GM18502 (cell line): ENCODE results near the gene CST11.
"Not testable (repeated sequence)": the region's sequence is repeated elsewhere in the genome, so short reads cannot be mapped to it uniquely, and the experiment has no call there.

Experiments
- ATAC-seq: cut with Tn5 transposase; IDR thresholded peaks from one replicate; pipeline ENCODE4 v1.9.1; 2021; ENCODE audit warnings: mild to moderate bottlenecking; ENCODE audit not compliant: unreplicated experiment, poor library complexity

Gene CST11

DNA sequence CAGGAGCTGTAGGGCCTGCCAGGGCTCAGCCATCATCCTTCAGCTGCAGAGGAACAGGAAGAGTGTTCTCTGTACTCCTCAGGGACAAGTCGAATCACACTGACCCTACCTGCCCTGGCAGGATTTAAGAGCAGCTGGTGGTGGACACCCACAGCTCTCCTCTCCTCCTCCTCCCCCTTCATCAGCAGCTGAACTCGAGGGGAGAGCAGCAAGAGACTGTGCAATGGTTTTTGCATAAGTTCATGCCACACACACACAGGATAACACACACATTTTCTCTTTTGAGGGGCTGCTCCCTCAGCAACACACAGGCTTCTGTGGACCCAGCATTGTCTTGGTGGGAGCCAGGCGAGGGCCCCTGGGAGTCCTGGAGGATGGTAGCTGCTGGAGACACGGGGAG is at the start of gene CST11:
Gene CST11, minus strand, starts transcription at position 101 of the 400 bp plus-strand sequence. Its CDS starts 65 bp downstream, at position 36.
- no peak for ATAC-seq

DNA sequence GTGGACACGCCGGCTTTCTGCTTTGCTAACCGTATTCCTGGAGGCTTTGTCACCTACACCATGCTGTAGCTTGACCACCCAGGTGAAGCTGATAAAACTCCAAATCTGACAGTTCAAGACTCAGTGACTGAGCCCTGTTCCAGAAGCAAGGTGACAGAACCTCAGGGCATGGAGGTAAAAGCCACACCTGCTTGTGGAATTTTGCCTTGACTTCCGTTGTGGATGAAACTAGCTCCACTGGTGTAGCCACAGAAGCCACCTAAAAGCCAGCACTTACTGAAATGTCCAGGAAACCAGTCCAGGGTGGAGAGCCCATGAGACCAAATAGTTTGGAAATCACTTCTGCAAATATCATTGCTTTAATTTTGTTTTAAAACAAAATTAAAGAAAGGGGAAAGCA is 49.2 kb upstream of the CST11 start:
- no peak for ATAC-seq

- no peak for ATAC-seq
Observed at GRCh38 chr20:23497536-23497935, 44.9 kb upstream of the CST11 start.

- no peak for ATAC-seq
Observed at GRCh38 chr20:23493172-23493772, 40.6 kb upstream of the CST11 start.

DNA sequence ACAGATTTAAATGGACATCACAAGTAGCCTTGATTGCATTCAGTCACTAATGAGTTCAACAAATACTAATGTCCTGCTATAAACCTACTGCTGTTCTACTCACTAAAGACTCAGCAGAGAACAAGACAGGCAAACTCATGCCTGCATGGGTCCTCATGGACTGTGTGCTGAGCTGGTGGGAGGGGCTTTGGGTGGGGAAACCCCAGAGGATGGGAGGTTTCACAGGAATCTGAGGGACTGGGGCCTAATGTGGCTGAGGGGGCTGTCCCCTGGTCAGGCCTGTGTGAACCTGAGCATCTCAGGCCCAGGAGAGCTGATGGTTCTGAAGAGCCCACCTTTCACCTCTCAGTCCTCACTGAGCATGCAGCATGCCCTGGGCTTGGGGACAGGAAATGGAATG is 39.6 kb upstream of the CST11 start:
- ATAC-seq: no peak

DNA sequence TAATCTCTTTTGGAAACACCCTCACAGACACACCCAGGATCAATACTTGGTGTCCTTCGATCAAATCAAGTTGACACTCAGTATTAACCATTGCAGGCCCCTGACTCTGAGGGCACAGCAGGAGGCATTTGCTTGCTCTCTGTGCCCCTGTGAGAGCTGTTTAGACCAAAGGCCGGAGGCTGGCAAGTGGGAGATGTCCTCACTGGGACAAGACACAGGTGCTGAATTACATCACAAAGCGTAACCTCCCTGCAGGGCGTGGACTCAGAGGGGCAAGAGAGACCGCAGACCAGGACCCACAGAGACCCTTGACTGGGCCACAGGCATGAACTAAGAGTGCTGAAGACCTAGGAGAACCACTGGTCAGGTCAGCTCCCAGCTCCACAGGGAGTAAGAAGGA is 38.1 kb upstream of the CST11 start, which contains the start of gene CST8:
Gene CST8, plus strand, starts transcription at position 301 of the 400 bp plus-strand sequence. CDS start 551 bp downstream, outside the sequence.
- no peak for ATAC-seq

DNA sequence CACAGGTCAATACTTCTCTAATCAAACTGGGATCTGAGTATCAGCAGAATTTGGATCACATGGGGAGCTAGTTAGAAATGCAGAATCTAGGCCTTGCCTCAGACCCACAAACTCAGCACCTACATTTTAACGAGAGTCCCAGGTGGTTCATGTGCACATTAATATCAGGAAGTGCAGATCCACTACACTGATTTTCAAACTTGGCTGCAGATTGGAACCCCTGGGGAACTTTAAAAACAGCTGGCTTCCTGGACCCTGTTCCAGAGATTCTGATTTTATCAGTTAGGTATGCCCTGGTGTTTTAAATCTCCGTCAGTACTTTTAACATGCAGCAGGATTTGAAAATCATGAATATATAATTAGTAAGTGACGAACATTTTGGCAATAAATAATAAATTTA is 36.3 kb upstream of the CST11 start:
- no peak for ATAC-seq

- no peak for ATAC-seq
Observed at GRCh38 chr20:23488470-23488869, 35.8 kb upstream of the CST11 start.

GRCh38 chr20:23484081-23484480 is 31.4 kb upstream of the CST11 start:
- ATAC-seq: no peak

DNA sequence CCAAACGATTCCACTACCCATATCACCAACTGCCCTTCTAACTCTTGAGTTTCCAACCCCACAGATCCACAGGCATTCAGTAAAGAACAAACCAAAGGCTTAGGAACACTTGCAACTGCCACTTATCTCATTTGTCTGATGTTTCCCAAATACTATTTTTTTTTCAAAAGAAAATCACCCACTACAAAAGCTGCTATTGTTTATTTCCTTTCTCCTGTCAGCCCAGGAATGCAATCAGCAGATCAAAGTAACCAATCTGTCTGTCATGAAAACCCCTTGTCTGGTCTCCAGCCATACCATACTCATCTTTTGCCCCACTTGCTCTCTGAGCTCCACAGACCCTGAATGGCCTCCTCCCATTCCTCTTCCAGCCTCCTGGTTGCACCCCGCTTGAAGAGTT is 29.5 kb upstream of the CST11 start:
- ATAC-seq: no peak

DNA sequence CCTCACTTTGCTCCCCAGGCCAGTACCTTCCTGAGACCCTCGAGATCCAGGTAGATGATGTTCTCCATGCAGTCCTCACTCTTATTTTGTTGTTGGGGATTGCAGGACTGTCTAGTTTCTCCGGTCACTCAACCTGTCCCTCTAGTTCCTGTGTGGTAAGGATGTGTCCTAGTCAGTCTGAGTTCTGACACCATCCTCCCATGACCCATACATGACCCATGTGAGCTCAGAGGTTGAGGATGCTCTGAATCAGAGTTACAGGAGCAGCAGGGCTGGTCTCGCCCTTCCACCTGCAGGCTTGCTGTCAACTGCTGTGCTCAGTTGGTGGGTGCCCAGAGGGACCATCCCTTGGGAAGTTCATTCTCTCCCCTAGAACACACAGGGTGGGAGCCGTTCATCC is 26.4 kb upstream of the CST11 start:
- ATAC-seq: no peak

DNA sequence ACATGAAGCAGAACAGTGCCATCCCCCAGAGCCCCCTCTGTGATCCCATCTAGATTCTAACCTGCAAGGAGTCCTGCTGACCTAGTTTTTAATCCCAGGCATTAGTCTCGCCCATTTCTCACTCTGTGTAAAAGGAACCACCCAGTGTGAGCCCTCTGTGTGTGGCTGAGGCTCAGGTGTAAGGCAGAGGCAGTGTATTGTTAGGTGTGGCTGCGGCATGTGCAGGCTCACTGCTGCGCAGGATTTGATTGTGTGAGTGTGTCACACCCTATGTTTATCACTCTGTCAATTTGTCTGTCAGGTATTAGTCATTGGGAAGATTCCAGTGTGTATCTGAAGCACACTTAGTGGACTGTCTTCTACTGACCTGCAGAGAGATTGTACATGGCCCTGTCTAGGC is 24.5 kb upstream of the CST11 start:
- ATAC-seq: no peak

GRCh38 chr20:23476015-23476754 is 23.5 kb upstream of the CST11 start:
- ATAC-seq: no peak

- ATAC-seq: no peak
Observed at GRCh38 chr20:23475395-23475794, 22.7 kb upstream of the CST11 start.

DNA sequence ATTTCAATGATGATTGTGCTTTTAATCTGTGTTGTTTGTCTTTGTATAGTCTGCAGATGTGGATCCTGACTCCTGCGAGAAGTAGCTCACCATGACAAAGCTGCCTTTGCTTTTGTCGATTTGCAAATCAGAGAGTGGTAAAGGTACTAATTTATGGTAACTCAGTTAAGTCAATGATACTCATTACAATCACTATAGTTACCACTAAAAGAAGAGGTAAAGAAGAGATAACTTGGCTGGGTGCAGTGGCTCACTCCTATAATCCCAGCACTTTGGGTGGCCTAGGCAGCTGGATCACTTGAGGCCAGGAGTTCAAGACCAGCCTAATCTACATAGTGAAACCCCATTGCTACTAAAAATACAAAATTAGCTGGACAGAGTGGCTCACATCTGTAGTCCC is 20.6 kb upstream of the CST11 start:
- not testable (repeated sequence) for ATAC-seq

DNA sequence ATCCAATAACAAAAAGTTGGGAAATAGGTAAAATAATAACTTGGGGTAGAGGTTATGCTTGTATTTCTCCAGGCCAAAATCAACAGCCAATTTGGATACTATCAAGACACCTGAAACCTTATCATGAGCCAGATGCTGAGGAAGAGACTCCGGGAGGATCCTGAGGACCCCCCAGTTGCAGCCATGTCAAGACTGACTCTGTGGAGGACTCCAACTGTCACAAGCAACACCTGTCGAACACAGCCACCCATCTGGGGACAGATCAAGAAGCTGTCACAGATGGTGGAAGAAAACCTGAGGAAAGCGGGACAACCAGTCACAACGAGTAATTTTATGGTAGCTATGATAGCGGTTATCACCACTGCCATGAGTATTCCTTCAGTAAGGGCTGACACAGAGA is 19.6 kb upstream of the CST11 start:
- not testable (repeated sequence) for ATAC-seq

- not testable (repeated sequence) for ATAC-seq
Observed at GRCh38 chr20:23466961-23467360, 14.3 kb upstream of the CST11 start.

DNA sequence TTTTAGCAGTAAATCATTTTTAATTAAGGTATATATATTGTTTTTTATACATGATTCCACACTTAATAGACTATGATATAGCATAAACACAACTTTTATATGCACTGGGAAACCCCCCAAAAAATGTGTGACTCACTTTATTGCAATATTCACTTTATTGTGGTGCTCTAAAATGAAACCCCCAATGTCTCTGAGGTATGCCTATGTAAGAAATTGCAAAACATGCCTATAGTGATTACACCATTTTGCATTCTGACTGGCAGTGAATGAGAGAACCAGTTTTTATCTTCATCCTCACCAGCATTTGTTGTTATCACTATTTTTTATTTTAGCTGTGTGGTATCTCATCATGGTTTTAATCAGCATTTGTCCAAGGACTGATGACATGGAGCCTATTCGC is 8.5 kb upstream of the CST11 start:
- no peak for ATAC-seq

- no peak for ATAC-seq
Observed at GRCh38 chr20:23459461-23460150, 6.9 kb upstream of the CST11 start.

DNA sequence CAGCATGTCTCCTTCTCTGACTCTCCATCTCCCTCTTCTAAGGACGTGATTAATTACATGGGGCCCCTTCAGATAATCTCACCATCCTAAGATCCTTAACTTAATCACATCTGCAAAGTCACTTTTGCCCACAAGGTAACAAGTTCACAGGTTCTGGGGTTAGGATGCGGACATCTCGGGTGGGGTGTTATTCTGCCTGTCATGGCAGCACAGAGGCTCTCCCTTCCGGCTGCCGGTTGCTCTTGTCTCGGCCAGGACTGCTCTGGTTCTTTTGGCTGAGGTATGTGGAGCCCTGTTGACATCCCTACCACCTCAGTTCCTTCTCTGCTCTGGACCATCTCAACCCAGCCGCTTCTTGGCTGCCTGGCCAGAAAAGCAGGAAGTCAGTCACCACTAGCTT is 4.2 kb upstream of the CST11 start:
- no peak for ATAC-seq

- ATAC-seq: no peak
Observed at GRCh38 chr20:23456409-23456808, 3.7 kb upstream of the CST11 start.
